HCT116 (cell line): ENCODE measurements around the gene RRBP1. TPM values are rescaled to one million over a fixed set of nuclear protein-coding genes. Genes with fewer than 3 reads are reported as not detected.

Source experiments
- ATAC-seq: fragments of 200-7000 bp; cut with Tn5 transposase; 2 replicates; pipeline ENCODE4 v1.9.1; 2020; ENCODE audit warnings: mild to moderate bottlenecking, moderate library complexity
- BruUV-seq: library from RNA; stranded (reverse); fragments of 400-500 nt; replicated peaks from 2 replicates; lab custom pipeline; 2021; lab: Mats Ljungman, UMichigan
- CTCF ChIA-PET: fragments of 300-600 bp; sonication (Branson Sonifier 250); formaldehyde crosslinking; loops from one replicate; lab custom pipeline; 2021; ENCODE audit warnings: antibody characterized with exemption; lab: Charles Lee
- POLR2A ChIA-PET: fragments of 300-600, 350-600 bp; sonication (Branson Sonifier 250); formaldehyde crosslinking; loops from one replicate; lab custom pipeline; 2021; ENCODE audit warnings: antibody characterized with exemption; lab: Charles Lee
- RAD21 ChIA-PET, 2 experiments: fragments of 300-600 bp; sonication (Branson Sonifier 250); formaldehyde crosslinking; loops; one replicate each; lab custom pipeline; 2023; ENCODE audit warnings: low total read pairs in 2 of 2; ENCODE audit not compliant: uncharacterized antibody in 2 of 2, unreplicated experiment in 2 of 2, low non-redundant PET in 1 of 2; lab: Charles Lee
- DNase-seq: peaks from one replicate; pipeline ENCODE4 v3.0.0-alpha.2; 2010; ENCODE audit warnings: low read depth, low spot score
- H2AFZ ChIP-seq: fragments of 200-600 bp; shearing (Covaris generic), sonication (generic); 2 replicates; pipeline ENCODE4 v1.6.1; 2017; ENCODE audit warnings: low read depth, mixed run types, mixed read lengths, antibody characterized with exemption, low read length; ENCODE audit not compliant: poor library complexity, severe bottlenecking
- H3K27ac ChIP-seq: 2 replicates; pipeline ENCODE4 v1.5.1; 2012; ENCODE audit warnings: low read depth, low read length
- H3K27me3 ChIP-seq: fragments of 200-600 bp; sonication (generic); 2 replicates; pipeline ENCODE4 v1.6.1; 2016; ENCODE audit warnings: mixed run types, low read length, mixed read lengths; ENCODE audit not compliant: insufficient read depth
- H3K36me3 ChIP-seq, 2 experiments: fragments of 200-500 bp in 1 of 2; fragments of 200-600 bp in 1 of 2; sonication (Bioruptor generic) in 1 of 2; sonication (generic) in 1 of 2; 2 replicates each; pipeline versions ENCODE4 v1.5.1 to v1.6.1; 2014 to 2016; ENCODE audit warnings: low read length in 2 of 2, inconsistent platforms in 1 of 2, mixed read lengths in 1 of 2, mixed run types in 1 of 2; ENCODE audit not compliant: insufficient read depth in 2 of 2, control insufficient read depth in 1 of 2
- H3K4me1 ChIP-seq, 2 experiments: fragments of 200-600 bp in 1 of 2; sonication (generic) in 1 of 2; 2 replicates each; pipeline versions ENCODE4 v1.5.1 to v1.6.1; 2012 to 2017; ENCODE audit warnings: low read length in 2 of 2, inconsistent platforms in 1 of 2, mild to moderate bottlenecking in 1 of 2, mixed read lengths in 1 of 2, mixed run types in 1 of 2, moderate library complexity in 1 of 2; ENCODE audit not compliant: insufficient read depth in 2 of 2, control insufficient read depth in 1 of 2
- H3K4me2 ChIP-seq: fragments of 200-600 bp; sonication (generic); 2 replicates; pipeline ENCODE4 v1.6.1; 2017; ENCODE audit warnings: mixed run types, low read length, mixed read lengths
- H3K4me3 ChIP-seq, 2 experiments: fragments of 200-600 bp in 1 of 2; sonication (generic) in 1 of 2; replicated peaks in 1 of 2; 2 replicates each; pipeline ENCODE4 v1.5.1; 2011 to 2016; ENCODE audit warnings: low read length in 2 of 2, control low read depth in 1 of 2, low read depth in 1 of 2, mild to moderate bottlenecking in 1 of 2, mixed read lengths in 1 of 2, mixed run types in 1 of 2
- H3K79me2 ChIP-seq: fragments of 200-600 bp; sonication (generic); 2 replicates; pipeline ENCODE4 v1.6.1; 2017; ENCODE audit warnings: mild to moderate bottlenecking, mixed run types, low read length, moderate library complexity, mixed read lengths; ENCODE audit not compliant: insufficient read depth
- H3K9ac ChIP-seq: fragments of 200-600 bp; sonication (generic); 2 replicates; pipeline ENCODE4 v1.6.1; 2016; ENCODE audit warnings: low read length, mixed read lengths
- H3K9me2 ChIP-seq: fragments of 200-600 bp; sonication (generic), shearing (Covaris generic); 2 replicates; pipeline ENCODE4 v1.6.1; 2017; ENCODE audit warnings: mixed run types, mild to moderate bottlenecking, moderate library complexity; ENCODE audit not compliant: insufficient read depth
- H3K9me3 ChIP-seq, 2 experiments: fragments of 200-500 bp in 1 of 2; fragments of 200-600 bp in 1 of 2; sonication (Bioruptor generic) in 1 of 2; sonication (generic) in 1 of 2; 2 replicates each; pipeline ENCODE4 v1.6.1; 2014 to 2017; ENCODE audit warnings: low read length in 2 of 2, mixed read lengths in 2 of 2, inconsistent platforms in 1 of 2, low read depth in 1 of 2, mild to moderate bottlenecking in 1 of 2, mixed run types in 1 of 2, moderate library complexity in 1 of 2; ENCODE audit not compliant: control insufficient read depth in 1 of 2, insufficient read depth in 1 of 2
- H4K20me1 ChIP-seq: fragments of 200-600 bp; sonication (generic), shearing (Covaris generic); 2 replicates; pipeline ENCODE4 v1.6.1; 2017; ENCODE audit warnings: mixed run types, mild to moderate bottlenecking, moderate library complexity; ENCODE audit not compliant: insufficient read depth
- CTCF ChIP-seq, 3 experiments: fragments of 200-600 bp in 1 of 3; sonication (generic) in 1 of 3; IDR thresholded peaks in 2 of 3; conservative IDR thresholded peaks in 1 of 3; 2 replicates each; pipeline ENCODE4 v1.5.1; 2012 to 2017; ENCODE audit warnings: low read depth in 2 of 3, low read length in 2 of 3, antibody characterized with exemption in 1 of 3, borderline replicate concordance in 1 of 3, control low read depth in 1 of 3, mild to moderate bottlenecking in 1 of 3, mixed read lengths in 1 of 3, mixed run types in 1 of 3, moderate library complexity in 1 of 3; ENCODE audit not compliant: insufficient read depth in 1 of 3
- YY1 ChIP-seq: IDR thresholded peaks from 2 replicates; pipeline ENCODE4 v1.6.1; 2011; ENCODE audit warnings: low read length, low read depth, moderate library complexity, mild to moderate bottlenecking; ENCODE audit not compliant: insufficient replicate concordance; ENCODE audit errors: extremely low read depth
- intact Hi-C: fragments of 100-400 bp; cut with micrococcal nuclease; formaldehyde crosslinking; loops from 2 replicates; pipeline ENCODE4 v1.10.0; 2022
- total RNA-seq: library from RNA; stranded (reverse); gene quantifications from one replicate; pipeline ENCODE4 v1.2.1, GENCODE V29; 2021; ENCODE audit not compliant: unreplicated experiment

Gene RRBP1
- total RNA-seq, 1 experiment from 2014 or later = 123 TPM

GRCh38 chr20:17655286-17655651 is 26.8 kb downstream of the RRBP1 start:
- RAD21 ChIA-PET = interaction anchor here in 1 of 2 experiments (0.7 kb wide), 1 partner anchor 234 kb away, joined by 3 read pairs; no protein-coding TSS in a partner anchor
- no TSS peak for BruUV-seq
- peak; percentile 48; the same call in 1 of the 2 replicates for ATAC-seq

More at GRCh38 chr20:17655286-17655651, 26.8 kb downstream of the RRBP1 start:
- ChIA-PET POLR2A (no interaction called here), CTCF (interaction anchor here (0.8 to 1.8 kb wide), 7 partner anchors 10 to 284 kb away, joined by 3 to 9 read pairs (median 4); partner anchors contain the start of gene RRBP1)
- peaks cover 80% of the 10 kb centered on the region for H3K79me2 ChIP-seq
- H3K27ac ChIP-seq = no peak overlapping the region
- no peak overlapping the region for H3K4me2 ChIP-seq
- H3K9me3 ChIP-seq = peaks cover 8 to 10% of the 10 kb centered on the region in 2 experiments; a peak in 1 of 4 replicates
- DNase-seq = no peak
- intact Hi-C loops = loop anchor here (1.0 to 5.0 kb wide), 3 partner anchors 244 to 342 kb away; no protein-coding TSS in a partner anchor
- no peaks in the 10 kb centered on the region for H3K9me2 ChIP-seq
- H3K4me3 ChIP-seq = no peak overlapping the region
- H3K4me1 ChIP-seq = peaks cover 0 to 18% of the 10 kb centered on the region in 2 experiments; a peak in 2 of 4 replicates
- H3K27me3 ChIP-seq = no peaks in the 10 kb centered on the region
- no peak overlapping the region for H3K9ac ChIP-seq
- TF ChIP-seq YY1 (no peak), CTCF (IDR thresholded peaks at IDR 0.05 in 2 of 3, conservative IDR thresholded peaks at IDR 0.05 in 1 of 3; ENCODE audit: borderline replicate concordance in 1 of 3, insufficient read depth in 1 of 3, low read depth in 2 of 3, low read length in 2 of 3) (peak in 2 of 3 experiments; percentile 7 to 34; a peak in 1 of 6 replicates)
- no peak overlapping the region for H2AFZ ChIP-seq
- no peaks in the 10 kb centered on the region; the same call in 1 of the 2 replicates for H4K20me1 ChIP-seq
- H3K36me3 ChIP-seq = peaks cover 16 to 29% of the 10 kb centered on the region in 2 experiments
